Astrocyte (in vitro differentiated cells and primary cell): ENCODE results near the gene ZNF117.

Experiments used
- CTCF ChIP-seq: IDR thresholded peaks from 2 replicates; pipeline ENCODE4 v1.5.1; 2011; ENCODE audit warnings: low read depth, mild to moderate bottlenecking, inconsistent platforms, low read length, moderate library complexity; ENCODE audit not compliant: insufficient read depth
- EZH2 ChIP-seq: IDR thresholded peaks from 2 replicates; pipeline ENCODE4 v1.6.1; 2012; ENCODE audit warnings: mild to moderate bottlenecking, low read length, inconsistent platforms; ENCODE audit not compliant: insufficient read depth

- TF ChIP-seq CTCF, result no peak
- TF ChIP-seq EZH2, result no peak
Measured at GRCh38 chr7:64999165-65000004, 8.5 kb upstream of the ZNF117 start.
